Liver (tissue), 9 donors: ENCODE data around the gene CCDC81. TPM values are rescaled to one million over a fixed set of nuclear protein-coding genes. Genes with fewer than 3 reads are reported as not detected.
"Not testable (repeated sequence)": the region's sequence is repeated elsewhere in the genome, so short reads cannot be mapped to it uniquely, and the experiment has no call there.

ENCODE experiments used
- DNase-seq: peaks from one replicate; pipeline ENCODE4 v3.0.0-alpha.2; 2017; ENCODE audit warnings: low spot score
- H3K27ac ChIP-seq, 2 donors: one replicate each; pipeline ENCODE4 v1.7.0; 2013; ENCODE audit warnings: inconsistent platforms in 2 of 2, low read length in 2 of 2, control low read depth in 1 of 2, low read depth in 1 of 2, mild to moderate bottlenecking in 1 of 2
- H3K27me3 ChIP-seq, 4 donors: one replicate each; pipeline versions ENCODE4 v1.6.1 to v1.7.0; 2013; ENCODE audit warnings: low read length in 3 of 4, inconsistent platforms in 1 of 4, mild to moderate bottlenecking in 1 of 4, moderate library complexity in 1 of 4; ENCODE audit not compliant: control insufficient read depth in 4 of 4, insufficient read depth in 4 of 4
- H3K36me3 ChIP-seq, 4 donors: one replicate each; pipeline versions ENCODE4 v1.6.1 to v1.7.0; 2013; ENCODE audit warnings: low read length in 3 of 4, mild to moderate bottlenecking in 3 of 4, low read depth in 1 of 4, moderate library complexity in 1 of 4; ENCODE audit not compliant: control insufficient read depth in 4 of 4, insufficient read depth in 3 of 4
- H3K4me1 ChIP-seq, 4 donors: one replicate each; pipeline versions ENCODE4 v1.6.1 to v1.7.0; 2013; ENCODE audit warnings: low read length in 3 of 4, mild to moderate bottlenecking in 3 of 4, moderate library complexity in 1 of 4; ENCODE audit not compliant: control insufficient read depth in 4 of 4, insufficient read depth in 4 of 4
- H3K4me3 ChIP-seq, 3 donors: one replicate each; pipeline versions ENCODE4 v1.6.1 to v1.7.0; 2013; ENCODE audit warnings: low read length in 3 of 3, control low read depth in 1 of 3, low read depth in 1 of 3, mild to moderate bottlenecking in 1 of 3
- H3K9ac ChIP-seq, 2 donors: one replicate each; pipeline ENCODE4 v1.7.0; 2013; ENCODE audit warnings: low read length in 2 of 2, mild to moderate bottlenecking in 2 of 2, moderate library complexity in 2 of 2, control low read depth in 1 of 2, low read depth in 1 of 2
- H3K9me3 ChIP-seq, 4 donors: one replicate each; pipeline versions ENCODE4 v1.6.1 to v1.7.0; 2013; ENCODE audit warnings: low read length in 3 of 4; ENCODE audit not compliant: control insufficient read depth in 4 of 4
- EGR1 ChIP-seq, 2 donors: IDR thresholded peaks; 2 replicates each; pipeline ENCODE4 v1.6.1; 2016 to 2018; ENCODE audit warnings: antibody characterized with exemption in 2 of 2, low read depth in 2 of 2
- FOXA2 ChIP-seq: IDR thresholded peaks from 2 replicates; pipeline ENCODE4 v1.6.1; 2016; ENCODE audit warnings: antibody characterized with exemption
- GABPA ChIP-seq, 2 donors: IDR thresholded peaks in 1 of 2; conservative IDR thresholded peaks in 1 of 2; 2 replicates each; pipeline ENCODE4 v1.6.1; 2016; ENCODE audit warnings: antibody characterized with exemption in 2 of 2, mild to moderate bottlenecking in 1 of 2, moderate library complexity in 1 of 2
- HNF4A ChIP-seq, 2 donors: conservative IDR thresholded peaks; 2 replicates each; pipeline ENCODE4 v1.6.1; 2016; ENCODE audit warnings: antibody characterized with exemption in 2 of 2, mild to moderate bottlenecking in 2 of 2
- SP1 ChIP-seq: IDR thresholded peaks from 2 replicates; pipeline ENCODE4 v1.6.1; 2018; ENCODE audit warnings: antibody characterized with exemption, mild to moderate bottlenecking
- YY1 ChIP-seq: IDR thresholded peaks from 2 replicates; pipeline ENCODE4 v1.6.1; 2016; ENCODE audit warnings: antibody characterized with exemption, mild to moderate bottlenecking
- WGBS: extraction: QIAGEN DNeasy Blood & Tissue Kit; methylation state at CpG from one replicate; pipeline ENCODE4 v1.1.7; 2013; 5-methylcytosine and 5-hydroxymethylcytosine counted together
- polyA plus RNA-seq, 2 donors: library from polyadenylated mRNA; stranded (reverse) in 1 of 2; unstranded in 1 of 2; fragments of 200-250 nt in 1 of 2; fragments of >200 nt in 1 of 2; fragmentation: Nextera tagmentation in 1 of 2; extraction: Ambion mirVana in 1 of 2; gene quantifications; one replicate each; pipeline versions ENCODE4 v1.2.1 to v1.2.3, GENCODE V29; 2013 to 2015
- total RNA-seq, 2 donors: library from RNA; depleted of rRNA; stranded (reverse); fragments of >200 nt; gene quantifications; one replicate each; pipeline ENCODE4 v1.2.3, GENCODE V29; 2014
- TF ChIP-seq, protein P1 (sequence below): IDR thresholded peaks from 2 replicates; pipeline ENCODE4 v1.6.1; 2016; ENCODE audit warnings: antibody characterized with exemption, mild to moderate bottlenecking
- TF ChIP-seq, protein P2 (sequence below): fragments of 150-350 bp; IDR thresholded peaks from 2 replicates; pipeline ENCODE4 v1.5.1; 2017; ENCODE audit warnings: improper control_type of control experiment, low read depth, low read length; ENCODE audit not compliant: missing input control
- donor health status: healthy.
- donor health status: healthy.
- donor health status: healthy.
- donor health status: healthy.
- donor health status: healthy.

Gene CCDC81
- total and polyA plus RNA-seq, 4 donors: 0.32 to 1.1 (median 0.67) TPM; not detected in 1

- TF ChIP-seq, protein P1, sequence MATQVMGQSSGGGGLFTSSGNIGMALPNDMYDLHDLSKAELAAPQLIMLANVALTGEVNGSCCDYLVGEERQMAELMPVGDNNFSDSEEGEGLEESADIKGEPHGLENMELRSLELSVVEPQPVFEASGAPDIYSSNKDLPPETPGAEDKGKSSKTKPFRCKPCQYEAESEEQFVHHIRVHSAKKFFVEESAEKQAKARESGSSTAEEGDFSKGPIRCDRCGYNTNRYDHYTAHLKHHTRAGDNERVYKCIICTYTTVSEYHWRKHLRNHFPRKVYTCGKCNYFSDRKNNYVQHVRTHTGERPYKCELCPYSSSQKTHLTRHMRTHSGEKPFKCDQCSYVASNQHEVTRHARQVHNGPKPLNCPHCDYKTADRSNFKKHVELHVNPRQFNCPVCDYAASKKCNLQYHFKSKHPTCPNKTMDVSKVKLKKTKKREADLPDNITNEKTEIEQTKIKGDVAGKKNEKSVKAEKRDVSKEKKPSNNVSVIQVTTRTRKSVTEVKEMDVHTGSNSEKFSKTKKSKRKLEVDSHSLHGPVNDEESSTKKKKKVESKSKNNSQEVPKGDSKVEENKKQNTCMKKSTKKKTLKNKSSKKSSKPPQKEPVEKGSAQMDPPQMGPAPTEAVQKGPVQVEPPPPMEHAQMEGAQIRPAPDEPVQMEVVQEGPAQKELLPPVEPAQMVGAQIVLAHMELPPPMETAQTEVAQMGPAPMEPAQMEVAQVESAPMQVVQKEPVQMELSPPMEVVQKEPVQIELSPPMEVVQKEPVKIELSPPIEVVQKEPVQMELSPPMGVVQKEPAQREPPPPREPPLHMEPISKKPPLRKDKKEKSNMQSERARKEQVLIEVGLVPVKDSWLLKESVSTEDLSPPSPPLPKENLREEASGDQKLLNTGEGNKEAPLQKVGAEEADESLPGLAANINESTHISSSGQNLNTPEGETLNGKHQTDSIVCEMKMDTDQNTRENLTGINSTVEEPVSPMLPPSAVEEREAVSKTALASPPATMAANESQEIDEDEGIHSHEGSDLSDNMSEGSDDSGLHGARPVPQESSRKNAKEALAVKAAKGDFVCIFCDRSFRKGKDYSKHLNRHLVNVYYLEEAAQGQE: no peak
These were observed 56.6 kb downstream of the CCDC81 start (continued) for GRCh38 chr11:86431258-86431657.

DNA sequence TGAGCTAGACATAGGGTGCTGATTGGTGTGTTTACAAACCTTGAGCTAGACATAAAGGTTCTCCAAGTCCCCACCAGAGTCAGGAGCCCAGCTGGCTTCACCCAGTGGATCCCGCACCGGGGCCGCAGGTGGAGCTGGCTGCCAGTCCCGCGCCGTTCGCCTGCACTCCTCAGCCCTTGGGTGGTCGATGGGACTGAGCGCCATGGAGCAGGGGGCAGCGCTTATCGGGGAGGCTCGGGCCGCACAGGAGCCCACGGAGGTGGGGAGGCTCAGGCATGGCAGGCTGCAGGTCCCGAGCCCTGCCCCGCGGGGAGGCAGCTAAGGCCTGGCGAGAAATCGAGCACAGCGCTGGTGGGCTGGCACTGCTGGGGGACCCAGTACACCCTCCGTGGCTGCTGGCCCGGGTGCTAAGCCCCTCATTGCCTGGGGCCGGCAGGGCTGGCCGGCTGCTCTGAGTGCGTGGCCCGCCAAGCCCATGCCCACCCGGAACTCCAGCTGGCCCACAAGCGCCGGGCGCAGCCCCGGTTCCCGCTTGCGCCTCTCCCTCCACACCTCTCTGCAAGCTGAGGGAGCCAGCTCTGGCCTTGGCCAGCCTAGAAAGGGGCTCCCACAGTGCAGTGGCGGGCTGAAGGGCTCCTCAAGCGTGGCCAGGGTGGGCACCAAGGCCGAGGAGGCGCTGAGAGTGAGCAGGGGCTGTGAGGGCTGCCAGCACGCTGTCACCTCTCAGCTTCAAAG lies 58.8 kb downstream of the CCDC81 start:
- H3K4me1 ChIP-seq, H3K27me3 ChIP-seq, H3K36me3 ChIP-seq, DNase-seq, H3K9me3 ChIP-seq, H3K27ac ChIP-seq, H3K4me3 ChIP-seq, H3K9ac ChIP-seq: not testable (repeated sequence)
- WGBS: 98% methylated on average over 38 of the region's 38 CpGs

- Histone ChIP-seq H3K27ac (no peak overlapping the region), H3K27me3 (no peaks in the 10 kb centered on the region), H3K9me3 (peaks cover 0 to 2% (median 0%) of the 10 kb centered on the region in 4 donors), H3K4me3 (no peak overlapping the region), H3K4me1 (no peaks in the 10 kb centered on the region), H3K9ac (no peak overlapping the region), H3K36me3 (no peaks in the 10 kb centered on the region)
- 96% methylated on average over 2 of the region's 2 CpGs for WGBS
- DNase-seq: no peak
- TF ChIP-seq, protein P1: no peak
- TF ChIP-seq SP1 (no peak), GABPA (IDR thresholded peaks at IDR 0.05 in 1 of 2, conservative IDR thresholded peaks at IDR 0.05 in 1 of 2) (no peak), HNF4A (conservative IDR thresholded peaks at IDR 0.05) (no peak), YY1 (no peak), FOXA2 (no peak), EGR1 (IDR thresholded peaks at IDR 0.05; ENCODE audit: low read depth in 2 of 2) (no peak)
- TF ChIP-seq, protein P2, sequence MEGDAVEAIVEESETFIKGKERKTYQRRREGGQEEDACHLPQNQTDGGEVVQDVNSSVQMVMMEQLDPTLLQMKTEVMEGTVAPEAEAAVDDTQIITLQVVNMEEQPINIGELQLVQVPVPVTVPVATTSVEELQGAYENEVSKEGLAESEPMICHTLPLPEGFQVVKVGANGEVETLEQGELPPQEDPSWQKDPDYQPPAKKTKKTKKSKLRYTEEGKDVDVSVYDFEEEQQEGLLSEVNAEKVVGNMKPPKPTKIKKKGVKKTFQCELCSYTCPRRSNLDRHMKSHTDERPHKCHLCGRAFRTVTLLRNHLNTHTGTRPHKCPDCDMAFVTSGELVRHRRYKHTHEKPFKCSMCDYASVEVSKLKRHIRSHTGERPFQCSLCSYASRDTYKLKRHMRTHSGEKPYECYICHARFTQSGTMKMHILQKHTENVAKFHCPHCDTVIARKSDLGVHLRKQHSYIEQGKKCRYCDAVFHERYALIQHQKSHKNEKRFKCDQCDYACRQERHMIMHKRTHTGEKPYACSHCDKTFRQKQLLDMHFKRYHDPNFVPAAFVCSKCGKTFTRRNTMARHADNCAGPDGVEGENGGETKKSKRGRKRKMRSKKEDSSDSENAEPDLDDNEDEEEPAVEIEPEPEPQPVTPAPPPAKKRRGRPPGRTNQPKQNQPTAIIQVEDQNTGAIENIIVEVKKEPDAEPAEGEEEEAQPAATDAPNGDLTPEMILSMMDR: no peak
These were observed 61.0 kb downstream of the CCDC81 start for GRCh38 chr11:86435711-86436110.
